ENCODE results near the gene FBXL16.

FBXL16 gene

GRCh38 chr16:662597-662996, 43.0 kb downstream of the FBXL16 start:
- no peak for DNase-seq (ENCODE audit: low read depth in 2 of 2)

GRCh38 chr16:662095-662494, 43.5 kb downstream of the FBXL16 start:
- no peak for DNase-seq (ENCODE audit: low read depth in 2 of 2)

GRCh38 chr16:661184-661821, 44.3 kb downstream of the FBXL16 start:
- DNase-seq (ENCODE audit: low read depth in 2 of 2) = no peak

- peak in 1 of 2 donors; percentile 45 for DNase-seq (ENCODE audit: low read depth in 2 of 2)
Observed at GRCh38 chr16:660459-661183, 45.0 kb downstream of the FBXL16 start.

GRCh38 chr16:660132-660458, 45.5 kb downstream of the FBXL16 start:
- DNase-seq (ENCODE audit: low read depth in 2 of 2) = no peak

GRCh38 chr16:659618-660017, 46.0 kb downstream of the FBXL16 start:
- DNase-seq (ENCODE audit: low read depth in 2 of 2) = no peak

GRCh38 chr16:658679-659571, 46.7 kb downstream of the FBXL16 start:
- no peak for DNase-seq (ENCODE audit: low read depth in 2 of 2)

GRCh38 chr16:657487-657886, 48.1 kb downstream of the FBXL16 start:
- DNase-seq (ENCODE audit: low read depth in 2 of 2) = no peak

- DNase-seq (ENCODE audit: low read depth in 2 of 2) = no peak
Observed at GRCh38 chr16:654034-654433, 51.6 kb downstream of the FBXL16 start.

- DNase-seq (ENCODE audit: low read depth in 2 of 2) = no peak
Observed at GRCh38 chr16:652454-653305, 52.9 kb downstream of the FBXL16 start.

GRCh38 chr16:651844-652243, 53.8 kb downstream of the FBXL16 start:
- no peak for DNase-seq (ENCODE audit: low read depth in 2 of 2)

GRCh38 chr16:649631-650030, 56.0 kb downstream of the FBXL16 start:
- no peak for DNase-seq (ENCODE audit: low read depth in 2 of 2)

GRCh38 chr16:648781-649589, 56.6 kb downstream of the FBXL16 start, which contains the start of gene WDR90:
TSS of gene WDR90 (plus strand) at chr16:649365. CDS start at chr16:649417, 52 bp downstream.
- peak; percentile 84 to 87 for DNase-seq (ENCODE audit: low read depth in 2 of 2)

- no peak for DNase-seq (ENCODE audit: low read depth in 2 of 2)
Observed at GRCh38 chr16:648071-648780, 57.4 kb downstream of the FBXL16 start.

- DNase-seq (ENCODE audit: low read depth in 2 of 2) = no peak
Observed at GRCh38 chr16:647173-647902, 58.3 kb downstream of the FBXL16 start.

- DNase-seq (ENCODE audit: low read depth in 2 of 2) = no peak
Observed at GRCh38 chr16:646679-647172, 58.9 kb downstream of the FBXL16 start.

- DNase-seq (ENCODE audit: low read depth in 2 of 2) = no peak
Observed at GRCh38 chr16:645852-646678, 59.5 kb downstream of the FBXL16 start.

- no peak for DNase-seq (ENCODE audit: low read depth in 2 of 2)
Observed at GRCh38 chr16:644556-644955, 61.0 kb downstream of the FBXL16 start.

- no peak for DNase-seq (ENCODE audit: low read depth in 2 of 2)
Observed at GRCh38 chr16:643050-643368, 62.6 kb downstream of the FBXL16 start.

Measured in stimulated activated CD8-positive, alpha-beta memory T cell treated with anti-CD3 and anti-CD28 coated beads, Interleukin-15, amount 100 ng/mL, for 4 hours (primary cell).